ENCODE data around the gene FAM186B.

Gene FAM186B

GRCh38 chr12:49541911-49542505 lies 63.4 kb downstream of the FAM186B start:
- H3K4me3 ChIP-seq (ENCODE audit: low read depth, low read length), result no peak overlapping the region
- no peak for DNase-seq (ENCODE audit: low read depth)
- TF ChIP-seq CTCF (IDR thresholded peaks at IDR 0.05; ENCODE audit: insufficient read depth, low read depth, low read length, missing control alignments), result no peak

GRCh38 chr12:49541140-49541861 lies 64.1 kb downstream of the FAM186B start:
- no peak for TF ChIP-seq CTCF (IDR thresholded peaks at IDR 0.05; ENCODE audit: insufficient read depth, low read depth, low read length, missing control alignments)
- no peak for DNase-seq (ENCODE audit: low read depth)

GRCh38 chr12:49540229-49541139 lies 65.0 kb downstream of the FAM186B start:
- no peak overlapping the region for H3K4me3 ChIP-seq (ENCODE audit: low read depth, low read length)
- DNase-seq (ENCODE audit: low read depth), result no peak
- no peak for TF ChIP-seq CTCF (IDR thresholded peaks at IDR 0.05; ENCODE audit: insufficient read depth, low read depth, low read length, missing control alignments)

More at GRCh38 chr12:49541140-49541861, 64.1 kb downstream of the FAM186B start:
- no peak overlapping the region for H3K4me3 ChIP-seq (ENCODE audit: low read depth, low read length)

- no peak for DNase-seq (ENCODE audit: low read depth)
- no peak overlapping the region for H3K4me3 ChIP-seq (ENCODE audit: low read depth, low read length)
These were observed 65.8 kb downstream of the FAM186B start for GRCh38 chr12:49539406-49540228.

GRCh38 chr12:49538510-49539403 lies 66.7 kb downstream of the FAM186B start, which contains the start of gene KCNH3:
TSS of gene KCNH3 (plus strand) at chr12:49539030. CDS start at chr12:49539417, 387 bp downstream.
- no peak for TF ChIP-seq CTCF (IDR thresholded peaks at IDR 0.05; ENCODE audit: insufficient read depth, low read depth, low read length, missing control alignments)
- DNase-seq (ENCODE audit: low read depth), result peak; percentile 85
- H3K4me3 ChIP-seq (ENCODE audit: low read depth, low read length), result peak within 1 kb of the TSS; percentile 31

More at GRCh38 chr12:49539406-49540228, 65.8 kb downstream of the FAM186B start:
- no peak for TF ChIP-seq CTCF (IDR thresholded peaks at IDR 0.05; ENCODE audit: insufficient read depth, low read depth, low read length, missing control alignments)
